GM21526 (cell line): Measurements from ENCODE around the gene PTN.

ENCODE experiments used
- ATAC-seq: cut with Tn5 transposase; IDR thresholded peaks from one replicate; pipeline ENCODE4 v1.9.1; 2021; ENCODE audit warnings: moderate library complexity; ENCODE audit not compliant: unreplicated experiment, low FRiP score

The PTN gene

GRCh38 chr7:137325927-137326326 lies 17.6 kb downstream of the PTN start:
- no peak for ATAC-seq

GRCh38 chr7:137324796-137325696 lies 18.5 kb downstream of the PTN start:
- no peak for ATAC-seq

- no peak for ATAC-seq
Observed at GRCh38 chr7:137316648-137317353, 26.7 kb downstream of the PTN start.

- ATAC-seq, result no peak
Observed at GRCh38 chr7:137313201-137313600, 30.3 kb downstream of the PTN start.

- ATAC-seq, result no peak
Observed at GRCh38 chr7:137306748-137307147, 36.8 kb downstream of the PTN start.

GRCh38 chr7:137305901-137306621 lies 37.5 kb downstream of the PTN start:
- no peak for ATAC-seq

- ATAC-seq, result no peak
Observed at GRCh38 chr7:137304624-137305235, 38.8 kb downstream of the PTN start.

GRCh38 chr7:137304165-137304564 lies 39.4 kb downstream of the PTN start:
- ATAC-seq, result no peak

GRCh38 chr7:137302081-137302480 lies 41.5 kb downstream of the PTN start:
- ATAC-seq, result no peak

GRCh38 chr7:137298464-137298794 lies 45.1 kb downstream of the PTN start:
- no peak for ATAC-seq

GRCh38 chr7:137297551-137298463 lies 45.7 kb downstream of the PTN start:
- ATAC-seq, result no peak

- ATAC-seq, result no peak
Observed at GRCh38 chr7:137296576-137296975, 47.0 kb downstream of the PTN start.

GRCh38 chr7:137295739-137296324 lies 47.7 kb downstream of the PTN start:
- ATAC-seq, result no peak

GRCh38 chr7:137289101-137289500 lies 54.4 kb downstream of the PTN start:
- no peak for ATAC-seq

- no peak for ATAC-seq
Observed at GRCh38 chr7:137287651-137288258, 55.8 kb downstream of the PTN start.

GRCh38 chr7:137283153-137283552 lies 60.4 kb downstream of the PTN start:
- no peak for ATAC-seq

- no peak for ATAC-seq
Observed at GRCh38 chr7:137282043-137282442, 61.5 kb downstream of the PTN start.

GRCh38 chr7:137276189-137276588 lies 67.3 kb downstream of the PTN start:
- no peak for ATAC-seq

- ATAC-seq, result no peak
Observed at GRCh38 chr7:137272249-137272648, 71.3 kb downstream of the PTN start.
